Thoracic aorta (tissue), 2 donors: ENCODE data around the gene NAALADL2. TPM values are rescaled to one million over a fixed set of nuclear protein-coding genes. Genes with fewer than 3 reads are reported as not detected.

Experiments
- ATAC-seq: fragments of 150-250 bp; one replicate; pipeline ENCODE4 v1.8.0; 2017; ENCODE audit warnings: low read depth; ENCODE audit not compliant: insufficient number of reproducible peaks, low FRiP score
- DNase-seq: peaks from one replicate; pipeline ENCODE4 v3.0.0-alpha.2; 2020; ENCODE audit warnings: low spot score
- H3K27ac ChIP-seq, 2 donors: fragments of 200-600 bp; sonication (generic); 1 replicate in 1 of 2; 2 replicates in 1 of 2; pipeline ENCODE4 v1.5.1; 2016; ENCODE audit warnings: mild to moderate bottlenecking in 2 of 2, moderate library complexity in 2 of 2
- H3K27me3 ChIP-seq: fragments of 200-600 bp; sonication (generic); replicated peaks from 2 replicates; pipeline ENCODE4 v1.6.0; 2016; ENCODE audit warnings: mild to moderate bottlenecking; ENCODE audit not compliant: insufficient read depth
- H3K36me3 ChIP-seq: fragments of 200-600 bp; sonication (generic); one replicate; pipeline ENCODE4 v1.5.1; 2016
- H3K4me1 ChIP-seq, 2 donors: fragments of 200-600 bp; sonication (generic); 1 replicate in 1 of 2; 2 replicates in 1 of 2; pipeline versions ENCODE4 v1.5.1 to v1.6.0; 2016; ENCODE audit warnings: low read depth in 2 of 2, mild to moderate bottlenecking in 1 of 2; ENCODE audit not compliant: control insufficient read depth in 1 of 2
- H3K4me3 ChIP-seq: fragments of 200-600 bp; sonication (generic); 2 replicates; pipeline ENCODE4 v1.5.1; 2016; ENCODE audit warnings: mild to moderate bottlenecking
- H3K9me3 ChIP-seq: fragments of 200-600 bp; sonication (generic); 2 replicates; pipeline ENCODE4 v1.5.1; 2016
- total RNA-seq, 2 donors: library from RNA; depleted of rRNA; stranded (reverse); fragments of >200 nt; gene quantifications; one replicate each; pipeline versions ENCODE4 v1.1.0 to v1.2.3, GENCODE V29; 2016
- TF ChIP-seq, protein P1 (sequence below): fragments of 200-600 bp; sonication (generic); IDR thresholded peaks from one replicate; pipeline ENCODE4 v1.5.1; 2019; ENCODE audit warnings: antibody characterized with exemption

The NAALADL2 gene
- total RNA-seq, 2 donors from 2014 or later = 12.9 to 21.0 TPM

- no peaks in the 10 kb centered on the region for H3K9me3 ChIP-seq
- no peak overlapping the region for H3K27ac ChIP-seq
- DNase-seq (no peak), ATAC-seq (no peak)
- H3K4me1 ChIP-seq = no peaks in the 10 kb centered on the region
- H3K4me3 ChIP-seq = no peak overlapping the region
- no peaks in the 10 kb centered on the region for H3K27me3 ChIP-seq
- TF ChIP-seq, protein P1, sequence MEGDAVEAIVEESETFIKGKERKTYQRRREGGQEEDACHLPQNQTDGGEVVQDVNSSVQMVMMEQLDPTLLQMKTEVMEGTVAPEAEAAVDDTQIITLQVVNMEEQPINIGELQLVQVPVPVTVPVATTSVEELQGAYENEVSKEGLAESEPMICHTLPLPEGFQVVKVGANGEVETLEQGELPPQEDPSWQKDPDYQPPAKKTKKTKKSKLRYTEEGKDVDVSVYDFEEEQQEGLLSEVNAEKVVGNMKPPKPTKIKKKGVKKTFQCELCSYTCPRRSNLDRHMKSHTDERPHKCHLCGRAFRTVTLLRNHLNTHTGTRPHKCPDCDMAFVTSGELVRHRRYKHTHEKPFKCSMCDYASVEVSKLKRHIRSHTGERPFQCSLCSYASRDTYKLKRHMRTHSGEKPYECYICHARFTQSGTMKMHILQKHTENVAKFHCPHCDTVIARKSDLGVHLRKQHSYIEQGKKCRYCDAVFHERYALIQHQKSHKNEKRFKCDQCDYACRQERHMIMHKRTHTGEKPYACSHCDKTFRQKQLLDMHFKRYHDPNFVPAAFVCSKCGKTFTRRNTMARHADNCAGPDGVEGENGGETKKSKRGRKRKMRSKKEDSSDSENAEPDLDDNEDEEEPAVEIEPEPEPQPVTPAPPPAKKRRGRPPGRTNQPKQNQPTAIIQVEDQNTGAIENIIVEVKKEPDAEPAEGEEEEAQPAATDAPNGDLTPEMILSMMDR = no peak
- H3K36me3 ChIP-seq = no peaks in the 10 kb centered on the region
These were observed 229.7 kb downstream of the NAALADL2 start for GRCh38 chr3:175088766-175089380.

GRCh38 chr3:175091426-175092114, 232.4 kb downstream of the NAALADL2 start:
- Histone ChIP-seq H3K4me1 (peaks cover 0 to 7% of the 10 kb centered on the region in 2 donors), H3K27me3 (no peaks in the 10 kb centered on the region), H3K36me3 (no peaks in the 10 kb centered on the region), H3K9me3 (no peaks in the 10 kb centered on the region), H3K27ac (no peak overlapping the region), H3K4me3 (no peak overlapping the region)
- no peak for DNase-seq
- no peak for ATAC-seq
- TF ChIP-seq, protein P1 = no peak

GRCh38 chr3:175093748-175094147, 234.6 kb downstream of the NAALADL2 start:
- no peak for ATAC-seq
- TF ChIP-seq, protein P1 = no peak
- no peak for DNase-seq

DNA sequence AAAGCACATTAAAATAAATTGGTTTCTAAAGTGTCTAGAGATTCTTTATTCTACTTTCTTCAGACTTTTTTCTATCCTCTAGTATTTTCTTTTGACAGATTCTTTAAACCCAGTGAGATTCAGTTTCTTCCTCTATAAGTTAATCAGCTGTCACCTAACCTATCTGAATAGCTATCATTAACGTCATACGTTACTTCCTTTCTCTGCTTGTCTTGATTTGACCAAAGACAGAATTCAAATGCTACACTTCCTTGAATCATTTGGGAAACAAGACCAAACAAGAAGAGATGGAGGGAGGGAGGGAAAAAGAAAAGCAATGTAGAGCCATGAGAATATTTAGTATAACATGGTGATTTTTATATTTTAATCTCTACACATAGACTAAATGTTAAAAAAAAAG, 235.2 kb downstream of the NAALADL2 start:
- TF ChIP-seq, protein P1 = no peak
- ATAC-seq = no peak

More at GRCh38 chr3:175093748-175094147, 234.6 kb downstream of the NAALADL2 start:
- Histone ChIP-seq H3K4me3 (no peak overlapping the region), H3K9me3 (no peaks in the 10 kb centered on the region), H3K4me1 (peaks cover 0 to 7% of the 10 kb centered on the region in 2 donors), H3K27ac (no peak overlapping the region), H3K27me3 (no peaks in the 10 kb centered on the region), H3K36me3 (no peaks in the 10 kb centered on the region)

GRCh38 chr3:175098644-175099043, 239.5 kb downstream of the NAALADL2 start:
- TF ChIP-seq, protein P1 = no peak
- Histone ChIP-seq H3K27me3 (no peaks in the 10 kb centered on the region), H3K9me3 (no peaks in the 10 kb centered on the region)

More for the DNA sequence above, 235.2 kb downstream of the NAALADL2 start:
- Histone ChIP-seq H3K27ac (no peak overlapping the region), H3K36me3 (no peaks in the 10 kb centered on the region), H3K27me3 (no peaks in the 10 kb centered on the region), H3K4me3 (no peak overlapping the region), H3K4me1 (peaks cover 0 to 7% of the 10 kb centered on the region in 2 donors), H3K9me3 (no peaks in the 10 kb centered on the region)
- DNase-seq = no peak

More at GRCh38 chr3:175098644-175099043, 239.5 kb downstream of the NAALADL2 start:
- H3K4me1 ChIP-seq = peaks cover 0 to 7% of the 10 kb centered on the region in 2 donors
- ATAC-seq (no peak), DNase-seq (no peak)
- H3K36me3 ChIP-seq = no peaks in the 10 kb centered on the region
- H3K27ac ChIP-seq = no peak overlapping the region
- no peak overlapping the region for H3K4me3 ChIP-seq
